G401 (cell line): ENCODE data around the gene PDHA1. TPM values are rescaled to one million over a fixed set of nuclear protein-coding genes. Genes with fewer than 3 reads are reported as not detected.

Source experiments
- DNase-seq: peaks from one replicate; pipeline ENCODE4 v3.0.0-alpha.2; 2015; ENCODE audit warnings: low spot score
- in situ Hi-C: cut with HindIII; loops from 2 replicates; pipeline ENCODE4 v1.10.0; 2016; ENCODE audit warnings: low sequenced_read_pairs, mixed read lengths
- total RNA-seq: library from RNA; depleted of rRNA; stranded (reverse); fragments of >200 nt; shearing (Covaris generic); gene quantifications from 2 replicates; pipeline ENCODE4 v1.2.3, GENCODE V29; 2014; rRNA removed

The PDHA1 gene
- 124 and 177 TPM in 2 replicates for total RNA-seq

DNA sequence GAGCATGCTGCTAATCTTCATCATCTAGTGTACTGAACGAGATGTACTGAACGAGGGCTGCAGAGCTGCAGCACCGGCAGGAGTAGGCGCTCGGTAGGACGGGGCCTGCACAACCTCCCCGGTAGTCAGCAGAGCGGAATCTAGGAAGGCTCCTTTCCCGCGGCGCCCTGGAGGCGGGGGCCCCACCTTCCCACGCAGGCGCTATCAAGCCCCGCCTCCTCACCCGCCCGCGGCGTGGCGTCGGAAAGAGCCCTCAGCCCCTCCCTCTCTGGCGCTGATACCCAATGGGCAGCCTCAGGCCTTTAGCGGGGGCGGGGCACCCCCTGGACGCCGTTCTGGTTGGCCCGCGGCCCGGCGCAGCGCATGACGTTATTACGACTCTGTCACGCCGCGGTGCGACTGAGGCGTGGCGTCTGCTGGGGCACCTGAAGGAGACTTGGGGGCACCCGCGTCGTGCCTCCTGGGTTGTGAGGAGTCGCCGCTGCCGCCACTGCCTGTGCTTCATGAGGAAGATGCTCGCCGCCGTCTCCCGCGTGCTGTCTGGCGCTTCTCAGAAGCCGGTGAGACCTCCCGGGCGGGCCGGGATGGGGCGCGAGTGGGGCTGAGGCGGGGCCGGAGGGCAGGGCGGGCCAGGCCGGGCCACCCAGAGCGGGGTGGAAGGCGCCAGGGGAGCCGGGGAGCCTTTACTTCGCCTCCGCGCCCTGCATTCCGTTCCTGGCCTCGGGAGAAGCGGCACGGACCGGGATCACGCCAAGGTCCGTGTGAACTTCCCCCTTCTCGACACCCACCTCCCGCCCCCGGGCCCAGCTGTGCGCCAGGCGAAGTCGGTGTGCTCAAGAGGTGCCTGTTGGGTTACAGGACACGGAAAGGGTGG is at the start of gene PDHA1:
TSS of gene PDHA1 (plus strand) at position 393 of the 874 bp plus-strand sequence. CDS start at position 504, 111 bp downstream.
- in situ Hi-C loops = no loop called here
- DNase-seq = peak; percentile 95

- in situ Hi-C loops = no loop called here
- no peak for DNase-seq
Observed at GRCh38 chrX:19303256-19303880, 40.4 kb upstream of the PDHA1 start.

DNA sequence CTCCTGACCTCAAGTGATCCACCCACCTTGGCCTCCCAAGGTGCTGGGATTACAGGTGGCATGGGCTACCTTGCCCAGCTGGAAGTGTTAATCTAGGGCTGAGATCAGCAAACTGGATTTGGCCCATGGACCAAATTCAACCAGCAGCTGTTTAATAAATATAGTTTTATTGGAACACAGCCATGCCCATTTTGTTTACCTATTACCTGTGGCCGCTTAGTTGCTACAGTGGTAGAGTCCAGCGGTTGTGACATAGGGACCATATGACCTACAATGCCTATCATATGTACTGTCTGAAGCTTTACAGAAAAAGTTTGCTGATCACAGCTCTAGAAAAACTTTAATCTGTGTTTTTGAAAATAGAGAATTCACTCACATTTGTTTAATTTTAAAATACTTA is 17.2 kb upstream of the PDHA1 start:
- no peak for DNase-seq
- in situ Hi-C loops = no loop called here

GRCh38 chrX:19331831-19332230 is 11.9 kb upstream of the PDHA1 start:
- no peak for DNase-seq
- in situ Hi-C loops = no loop called here

DNA sequence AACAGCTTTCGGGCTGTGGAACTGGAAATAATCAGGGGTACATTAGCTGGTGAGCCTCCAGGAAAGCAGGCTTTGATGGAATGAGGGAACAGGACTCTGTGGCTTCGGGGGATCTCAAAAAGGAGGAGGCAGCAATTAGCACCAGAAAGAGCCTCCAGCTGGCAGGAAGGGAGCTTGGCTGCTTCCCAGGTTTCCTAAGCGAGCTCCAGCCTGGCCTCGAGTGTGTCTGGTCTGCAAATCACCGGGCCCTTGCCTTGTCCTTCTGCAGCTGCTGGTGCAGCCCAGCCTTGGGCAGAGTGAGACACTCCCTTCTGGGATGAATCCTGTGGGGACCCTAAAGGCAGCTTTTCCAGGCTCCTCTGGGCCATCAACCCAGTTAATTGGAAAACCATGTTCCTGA is 10.7 kb upstream of the PDHA1 start:
- in situ Hi-C loops = no loop called here

GRCh38 chrX:19334945-19335626 is 8.6 kb upstream of the PDHA1 start:
- DNase-seq = peak; percentile 18
- in situ Hi-C loops = no loop called here

More for the DNA sequence above, 10.7 kb upstream of the PDHA1 start:
- peak; percentile 69 for DNase-seq

DNA sequence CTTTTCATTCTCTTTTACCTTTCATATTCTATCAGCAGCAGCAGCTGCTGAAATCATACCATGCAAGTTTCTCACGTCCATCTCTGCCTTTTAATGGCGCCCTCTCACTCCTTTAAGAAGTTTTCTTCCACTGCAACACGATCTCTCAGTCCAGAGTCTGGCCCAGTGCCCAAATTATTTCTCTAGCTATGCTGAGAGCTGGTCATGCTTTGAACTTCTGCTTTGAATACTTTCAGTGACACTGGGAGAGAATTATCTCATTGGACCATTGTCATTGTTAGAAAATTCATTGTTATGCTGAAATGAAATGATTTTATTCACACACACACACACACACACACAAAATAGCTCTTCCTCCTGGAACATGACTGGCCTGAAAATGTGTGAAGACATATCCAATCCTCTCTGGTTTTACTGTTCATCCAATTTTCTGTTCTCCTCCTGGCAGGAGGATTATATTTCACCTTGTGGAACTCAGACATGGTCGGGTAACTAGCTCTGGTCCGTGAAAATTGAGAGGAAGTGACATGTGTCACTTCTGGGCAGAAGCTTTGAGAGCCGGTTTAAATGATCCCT is 1.3 kb upstream of the PDHA1 start:
- in situ Hi-C loops = no loop called here

DNA sequence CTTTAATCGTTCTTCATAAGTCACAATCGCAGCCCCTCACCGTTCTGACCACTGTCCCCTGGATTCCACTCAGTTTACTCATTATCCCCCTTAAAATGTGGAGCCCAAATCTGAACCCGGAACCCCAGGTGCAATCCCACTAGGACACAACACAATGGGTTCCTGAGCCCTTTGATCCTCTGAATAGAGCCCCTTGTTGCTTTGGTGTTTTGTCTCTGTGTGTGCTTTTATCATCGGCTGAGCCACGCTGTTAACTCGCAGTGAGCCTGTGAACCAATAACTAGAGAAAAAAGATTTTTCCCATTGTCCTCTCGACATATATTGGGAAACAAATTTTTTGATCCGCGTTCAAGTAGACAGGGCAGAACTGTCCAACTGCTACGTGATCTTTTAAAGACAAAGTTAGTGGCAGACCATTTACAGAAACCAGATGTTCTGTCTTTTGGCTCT is 617 bp upstream of the PDHA1 start:
- in situ Hi-C loops = no loop called here
- no peak for DNase-seq

More for the DNA sequence above, 1.3 kb upstream of the PDHA1 start:
- DNase-seq = peak; percentile 15

DNA sequence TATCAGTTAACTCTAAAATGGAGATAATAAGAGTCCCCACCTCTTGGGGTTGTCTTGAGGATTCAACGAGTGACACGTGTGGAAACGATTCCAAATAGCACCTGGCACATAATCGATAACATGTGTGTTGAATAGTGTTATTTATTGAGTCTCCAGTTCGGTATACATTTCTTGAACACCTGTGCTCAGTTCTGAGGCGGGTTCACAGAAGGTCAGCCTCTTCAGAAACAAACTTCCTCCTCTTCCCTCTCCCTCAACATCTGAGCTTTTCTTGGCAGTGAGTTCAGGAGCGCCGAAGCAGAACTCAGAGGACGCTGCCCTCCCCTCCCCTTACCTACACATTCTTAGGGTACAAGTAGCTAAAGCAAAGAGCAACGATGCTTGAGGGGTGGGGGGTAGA is 934 bp downstream of the PDHA1 start:
- in situ Hi-C loops = no loop called here
- no peak for DNase-seq

DNA sequence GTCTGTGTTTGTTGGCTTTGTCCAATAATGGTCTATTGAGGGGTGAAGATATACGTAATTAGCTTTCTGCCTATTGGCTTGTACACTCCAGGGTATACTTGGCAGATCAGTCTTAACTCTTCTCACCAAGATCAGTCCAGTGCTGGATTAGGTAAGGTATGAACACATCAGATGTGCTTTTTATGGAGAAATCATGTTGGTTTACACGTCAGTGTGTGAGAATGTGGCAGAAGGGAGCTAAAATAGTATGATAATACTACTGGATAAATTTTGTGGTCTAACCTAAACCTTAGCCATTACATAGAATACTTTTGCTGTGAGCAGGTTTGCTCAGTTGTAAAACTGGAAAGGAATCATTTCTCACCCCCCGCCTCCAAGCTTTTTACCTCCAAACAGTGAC is 4.2 kb downstream of the PDHA1 start:
- in situ Hi-C loops = no loop called here
- DNase-seq = no peak

- in situ Hi-C loops = no loop called here
- no peak for DNase-seq
Observed at GRCh38 chrX:19349264-19349663, 5.5 kb downstream of the PDHA1 start.

DNA sequence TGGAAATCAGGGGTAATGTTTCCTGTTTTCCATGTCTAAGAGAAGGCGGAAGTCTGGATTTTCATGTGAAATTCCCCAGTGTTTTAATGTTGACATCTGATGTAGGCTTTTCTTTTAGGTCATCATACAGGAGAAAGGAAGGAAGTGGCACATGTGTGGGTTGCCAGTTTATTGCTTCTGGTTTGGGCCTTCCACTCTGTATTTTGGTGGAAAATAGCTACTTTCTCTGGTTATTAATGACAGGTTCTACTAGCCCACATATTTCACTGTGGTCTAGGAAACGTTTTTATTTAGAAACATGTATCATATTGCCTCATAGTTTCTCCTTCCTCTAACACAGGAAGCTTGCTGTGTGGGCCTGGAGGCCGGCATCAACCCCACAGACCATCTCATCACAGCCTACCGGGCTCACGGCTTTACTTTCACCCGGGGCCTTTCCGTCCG is 7.2 kb downstream of the PDHA1 start:
- in situ Hi-C loops = no loop called here
- DNase-seq = no peak

DNA sequence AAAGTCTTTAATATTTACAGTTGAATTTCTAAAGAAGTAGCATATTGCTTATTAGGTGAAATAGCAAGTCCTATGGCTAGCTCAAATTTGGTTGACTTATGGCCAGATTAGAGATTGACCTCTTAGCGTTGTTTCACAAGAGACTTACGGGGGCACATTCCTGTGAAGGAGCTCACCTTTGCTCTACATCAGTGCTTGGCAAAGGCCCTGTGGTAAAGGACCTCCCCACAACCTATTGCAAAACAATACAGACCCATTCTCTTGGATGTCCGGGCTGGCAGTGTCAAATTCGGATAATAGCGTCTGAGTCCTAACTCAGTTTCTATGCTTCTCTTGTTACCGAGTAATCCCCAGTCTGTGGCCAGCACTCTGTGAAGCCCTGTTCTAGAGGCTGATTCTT is 10.9 kb downstream of the PDHA1 start:
- DNase-seq = no peak
- in situ Hi-C loops = no loop called here

DNA sequence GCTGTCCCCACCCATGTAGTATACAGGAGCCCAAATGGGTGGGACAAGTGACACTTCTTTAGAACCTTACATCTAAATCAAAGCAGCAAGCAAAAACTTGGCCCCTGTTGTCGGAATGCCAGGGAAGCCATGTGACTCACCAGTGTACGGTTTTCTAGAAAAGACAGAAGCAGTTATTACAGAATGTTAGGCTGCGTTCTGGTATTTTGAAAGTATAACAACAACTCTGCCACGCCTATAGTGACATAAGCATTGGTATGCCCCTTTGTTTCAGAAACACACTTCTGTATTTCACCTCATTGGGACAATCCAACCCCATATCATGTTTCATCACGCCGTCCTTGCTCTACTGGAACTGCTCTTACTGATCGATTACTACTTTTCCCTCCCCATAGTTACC is 14.8 kb downstream of the PDHA1 start:
- in situ Hi-C loops = no loop called here
- no peak for DNase-seq

DNA sequence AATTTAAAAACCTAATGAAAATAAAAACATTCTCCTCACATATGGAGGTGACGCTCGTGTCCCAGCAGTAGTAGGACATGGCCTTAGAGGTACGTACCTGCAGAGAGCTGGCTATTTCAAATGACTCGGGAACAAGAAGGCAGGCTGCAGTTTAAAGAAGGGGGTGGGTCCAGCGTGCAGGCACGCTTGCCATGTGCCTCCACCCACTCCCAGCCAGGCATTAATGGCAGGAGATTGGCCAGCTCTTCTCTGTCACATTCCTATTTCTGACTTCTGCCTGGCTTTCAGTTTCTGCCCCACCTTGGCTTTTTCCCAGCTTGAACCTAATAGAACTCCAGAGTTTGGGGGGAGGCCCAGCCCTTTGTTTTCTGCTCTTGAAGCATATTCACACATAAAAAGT is 17.2 kb downstream of the PDHA1 start:
- DNase-seq = no peak

GRCh38 chrX:19361701-19362100 is 18.0 kb downstream of the PDHA1 start:
- no peak for DNase-seq
- in situ Hi-C loops = no loop called here

More for the DNA sequence above, 17.2 kb downstream of the PDHA1 start:
- in situ Hi-C loops = no loop called here

- in situ Hi-C loops = no loop called here
- DNase-seq = no peak
Observed at GRCh38 chrX:19368576-19368975, 24.8 kb downstream of the PDHA1 start.

DNA sequence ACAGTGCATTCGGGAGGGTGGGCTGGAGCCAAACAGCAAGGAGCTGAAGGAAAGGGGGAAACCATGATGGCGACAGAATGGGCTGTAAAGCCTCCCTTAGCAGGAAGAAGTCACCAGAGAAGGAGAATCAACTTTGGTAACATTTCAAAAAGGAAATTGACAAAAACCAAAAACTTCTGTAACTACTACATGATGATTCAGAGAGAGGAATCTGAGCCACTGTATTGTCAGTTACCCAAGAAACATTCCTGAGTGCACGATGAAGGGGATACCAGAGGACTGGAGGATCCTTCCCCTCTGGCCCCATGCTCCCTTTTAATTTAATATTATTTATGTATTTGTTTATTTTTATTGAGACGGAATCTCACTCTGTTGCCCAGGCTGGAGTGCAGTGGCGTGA is 26.3 kb downstream of the PDHA1 start:
- DNase-seq = no peak
- in situ Hi-C loops = no loop called here

DNA sequence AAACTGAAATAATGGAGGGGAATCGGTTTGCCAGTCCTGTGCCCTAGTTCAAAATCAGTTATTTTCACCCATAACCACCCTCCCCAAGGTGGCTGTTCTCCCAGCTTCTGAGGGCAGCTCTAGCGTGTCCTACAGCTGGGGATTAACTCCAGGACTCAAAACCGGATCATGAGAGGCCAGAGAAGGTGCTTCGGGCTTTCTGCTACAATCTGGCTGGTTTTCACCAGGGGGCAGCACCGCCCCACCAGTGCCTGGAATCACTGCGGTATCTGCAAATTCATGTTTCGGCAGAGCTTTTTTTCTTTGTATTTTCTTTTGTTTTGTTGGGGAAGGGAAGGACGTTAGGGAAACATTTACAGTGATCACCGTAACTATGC is 28.4 kb downstream of the PDHA1 start:
- DNase-seq = peak; percentile 67
- in situ Hi-C loops = no loop called here
